Endodermal cell (in vitro differentiated cells): Measurements from ENCODE around the gene RNPS1. TPM values are rescaled to one million over a fixed set of nuclear protein-coding genes. Genes with fewer than 3 reads are reported as not detected.
A peak's percentile ranks its signal among the peaks of the same experiment; 100 is the strongest.

ENCODE experiments used
- DNase-seq: peaks from one replicate; pipeline ENCODE4 v3.0.0-alpha.2; 2017
- H3K27ac ChIP-seq: 2 replicates; pipeline ENCODE4 v1.5.1; 2013; ENCODE audit warnings: mild to moderate bottlenecking, low read depth, low read length, moderate library complexity
- H3K27me3 ChIP-seq: 2 replicates; pipeline ENCODE4 v1.6.1; 2013; ENCODE audit warnings: mild to moderate bottlenecking, low read length, moderate library complexity; ENCODE audit not compliant: insufficient read depth, control insufficient read depth, poor library complexity, severe bottlenecking
- H3K36me3 ChIP-seq: 2 replicates; pipeline ENCODE4 v1.7.0; 2013; ENCODE audit warnings: mild to moderate bottlenecking, low read length, moderate library complexity; ENCODE audit not compliant: control insufficient read depth, insufficient read depth
- H3K4me1 ChIP-seq: one replicate; pipeline ENCODE4 v1.7.0; 2013; ENCODE audit warnings: low read length; ENCODE audit not compliant: control insufficient read depth, insufficient read depth
- H3K4me3 ChIP-seq: 2 replicates; pipeline ENCODE4 v1.5.1; 2013; ENCODE audit warnings: mild to moderate bottlenecking, low read length, moderate library complexity
- H3K9ac ChIP-seq: 2 replicates; pipeline ENCODE4 v1.6.1; 2013; ENCODE audit warnings: mild to moderate bottlenecking, low read length, moderate library complexity; ENCODE audit not compliant: poor library complexity, severe bottlenecking; ENCODE audit errors: extremely low read depth
- H3K9me3 ChIP-seq: 2 replicates; pipeline ENCODE4 v1.6.1; 2013; ENCODE audit warnings: mild to moderate bottlenecking, low read length, moderate library complexity; ENCODE audit not compliant: control insufficient read depth
- H3K27ac Mint-ChIP-seq: 2 replicates; pipeline ENCODE4 v1.8.0; 2020; ENCODE audit warnings: mixed read lengths
- H3K27me3 Mint-ChIP-seq: 2 replicates; pipeline ENCODE4 v1.8.0; 2021; ENCODE audit warnings: mild to moderate bottlenecking, mixed read lengths; ENCODE audit not compliant: insufficient read depth
- H3K36me3 Mint-ChIP-seq: 2 replicates; pipeline ENCODE4 v1.8.0; 2020; ENCODE audit warnings: low read depth, mixed read lengths
- H3K4me1 Mint-ChIP-seq: 2 replicates; pipeline ENCODE4 v1.8.0; 2020; ENCODE audit warnings: mixed read lengths
- H3K4me3 Mint-ChIP-seq: 2 replicates; pipeline ENCODE4 v1.8.0; 2020; ENCODE audit warnings: mild to moderate bottlenecking, moderate library complexity, mixed read lengths
- H3K9me3 Mint-ChIP-seq: 2 replicates; pipeline ENCODE4 v1.8.0; 2020; ENCODE audit warnings: mild to moderate bottlenecking, mixed read lengths
- WGBS, 2 experiments: methylation state at CpG; one replicate each; pipeline versions ENCODE4 v1.1.5 to v1.1.7; 2013; ENCODE audit warnings: missing lambda C conversion rate in 2 of 2, mixed read lengths in 1 of 2; ENCODE audit not compliant: insufficient coverage in 1 of 2, insufficient read length in 1 of 2; 5-methylcytosine and 5-hydroxymethylcytosine counted together
- long read RNA-seq, 4 experiments: library from polyadenylated mRNA in 2 of 4; library from RNA in 1 of 4; library from capped mRNA in 1 of 4; stranded (forward) in 3 of 4; unstranded in 1 of 4; transcript quantifications; one replicate each; pipeline ENCODE4 v2.0.0, GENCODE V29; 2020 to 2021; ENCODE audit warnings: inconsistent platforms in 1 of 4
- polyA plus RNA-seq, 2 experiments: library from polyadenylated mRNA; stranded (reverse); fragments of 50-300 nt; gene quantifications; one replicate each; pipeline ENCODE4 v1.2.3, GENCODE V29; 2013
- total RNA-seq, 2 donors: library from RNA; stranded (reverse); fragmentation: NEBNext Ultra II Directional in 1 of 2; extraction: Animal tissue kit (Norgen Biotek cat#: 25700) in 1 of 2; gene quantifications; 2 replicates in 1 of 2; 3 replicates in 1 of 2; pipeline ENCODE4 v1.2.1, GENCODE V29; 2021
- TF ChIP-seq, protein P1 (sequence below): fragments of 200-600 bp; sonication (generic); conservative IDR thresholded peaks from 2 replicates; pipeline ENCODE4 v1.5.0; 2021; ENCODE audit warnings: antibody characterized with exemption, mild to moderate bottlenecking

The RNPS1 gene
- total RNA-seq = 100 to 1,000 TPM; 273 to 289 TPM
- polyA plus RNA-seq (2013, experiment 1 of 2) = 236 TPM
- polyA plus RNA-seq (2013, experiment 2 of 2) = 216 TPM
- long read RNA-seq, experiment 1, transcript RNPS1-219 (6 exons, 1,685 nt) = minor isoform, 16 of 184 reads
- long read RNA-seq, experiment 1, transcript RNPS1-202 (8 exons, 2,241 nt) = minor isoform, 30 of 184 reads
- long read RNA-seq, experiment 1, transcript RNPS1-220 (7 exons, 2,037 nt) = major isoform, 53 of 184 reads
- long read RNA-seq, experiment 1, transcript RNPS1-203 (8 exons, 2,069 nt) = minor isoform, 14 of 184 reads
- long read RNA-seq, experiment 1, partial matches to known transcripts = 21 of 184 reads
- long read RNA-seq, experiment 1, other reads (novel, unspliced or antisense) = 25 of 184 reads
- long read RNA-seq, experiment 2, transcript RNPS1-220 (7 exons, 2,037 nt) = major isoform, 250 of 597 reads
- long read RNA-seq, experiment 2, transcript RNPS1-203 (8 exons, 2,069 nt) = minor isoform, 79 of 597 reads
- long read RNA-seq, experiment 2, transcript RNPS1-202 (8 exons, 2,241 nt) = minor isoform, 196 of 597 reads
- long read RNA-seq, experiment 2, transcript RNPS1-217 (7 exons, 1,514 nt) = minor isoform, 27 of 597 reads
- long read RNA-seq, experiment 2, partial matches to known transcripts = 5 of 597 reads
- long read RNA-seq, experiment 2, other reads (novel, unspliced or antisense) = 20 of 597 reads
- long read RNA-seq, experiment 3, transcript RNPS1-219 (6 exons, 1,685 nt) = minor isoform, 9 of 803 reads
- long read RNA-seq, experiment 3, transcript RNPS1-220 (7 exons, 2,037 nt) = minor isoform, 301 of 803 reads
- long read RNA-seq, experiment 3, transcript RNPS1-202 (8 exons, 2,241 nt) = major isoform, 337 of 803 reads
- long read RNA-seq, experiment 3, transcript RNPS1-203 (8 exons, 2,069 nt) = minor isoform, 88 of 803 reads
- long read RNA-seq, experiment 3, partial matches to known transcripts = 8 of 803 reads
- long read RNA-seq, experiment 3, other reads (novel, unspliced or antisense) = 44 of 803 reads
- long read RNA-seq, experiment 4, transcript RNPS1-220 (7 exons, 2,037 nt) = minor isoform, 12 of 41 reads
- long read RNA-seq, experiment 4, transcript RNPS1-221 (1 exons, 1,826 nt) = major isoform, 15 of 41 reads
- long read RNA-seq, experiment 4, transcript RNPS1-202 (8 exons, 2,241 nt) = minor isoform, 8 of 41 reads
- long read RNA-seq, experiment 4, partial matches to known transcripts = 2 of 41 reads
- long read RNA-seq, experiment 4, other reads (novel, unspliced or antisense) = 4 of 41 reads

DNA sequence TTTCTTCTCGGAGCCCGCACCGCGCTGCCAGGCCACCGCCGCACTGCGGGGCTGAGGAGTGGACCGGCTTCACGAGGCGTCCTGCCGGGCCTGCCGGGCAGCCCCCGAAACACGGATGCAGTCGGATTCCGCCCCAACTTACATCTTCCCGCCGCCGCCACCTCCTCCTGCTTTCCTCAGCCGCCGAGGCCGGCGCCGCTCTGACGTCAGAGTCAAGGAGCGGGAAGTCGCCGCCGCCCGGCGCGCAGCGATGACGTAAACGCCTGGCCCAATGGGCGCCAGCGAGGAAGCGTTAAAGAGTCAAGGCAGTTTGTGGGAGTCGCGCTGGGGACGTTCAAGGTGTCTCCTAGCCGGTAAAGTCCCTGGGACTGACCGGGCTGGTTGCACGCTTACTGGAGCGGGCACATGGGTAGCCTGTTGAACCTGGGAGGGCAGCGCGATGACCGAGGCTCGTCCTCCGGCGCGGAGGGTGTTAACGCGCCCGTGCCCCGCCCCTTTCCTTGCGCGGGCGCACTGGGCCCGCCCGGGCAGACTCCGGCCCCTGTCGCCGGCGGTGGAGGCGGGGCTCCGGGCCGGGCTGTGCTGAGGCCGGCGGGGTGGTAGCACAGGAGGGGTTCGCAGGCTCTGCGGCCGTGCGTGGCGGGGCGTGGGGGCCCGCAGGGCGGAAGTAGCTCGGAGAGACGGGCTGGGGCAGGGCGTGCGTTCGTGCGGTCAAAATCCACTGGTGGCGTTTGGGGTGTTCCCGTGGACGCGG lies at the start of gene RNPS1:
Gene RNPS1 (minus strand): TSS at position 214 of the 754 bp plus-strand sequence. CDS start 3,483 bp downstream, outside the sequence.
- H3K27ac ChIP-seq = peak within 1 kb of the TSS; percentile 99
- H3K4me3 Mint-ChIP-seq = peak within 1 kb of the TSS; percentile 88
- H3K27me3 ChIP-seq = no peaks in the 10 kb centered on the region
- TF ChIP-seq, protein P1, sequence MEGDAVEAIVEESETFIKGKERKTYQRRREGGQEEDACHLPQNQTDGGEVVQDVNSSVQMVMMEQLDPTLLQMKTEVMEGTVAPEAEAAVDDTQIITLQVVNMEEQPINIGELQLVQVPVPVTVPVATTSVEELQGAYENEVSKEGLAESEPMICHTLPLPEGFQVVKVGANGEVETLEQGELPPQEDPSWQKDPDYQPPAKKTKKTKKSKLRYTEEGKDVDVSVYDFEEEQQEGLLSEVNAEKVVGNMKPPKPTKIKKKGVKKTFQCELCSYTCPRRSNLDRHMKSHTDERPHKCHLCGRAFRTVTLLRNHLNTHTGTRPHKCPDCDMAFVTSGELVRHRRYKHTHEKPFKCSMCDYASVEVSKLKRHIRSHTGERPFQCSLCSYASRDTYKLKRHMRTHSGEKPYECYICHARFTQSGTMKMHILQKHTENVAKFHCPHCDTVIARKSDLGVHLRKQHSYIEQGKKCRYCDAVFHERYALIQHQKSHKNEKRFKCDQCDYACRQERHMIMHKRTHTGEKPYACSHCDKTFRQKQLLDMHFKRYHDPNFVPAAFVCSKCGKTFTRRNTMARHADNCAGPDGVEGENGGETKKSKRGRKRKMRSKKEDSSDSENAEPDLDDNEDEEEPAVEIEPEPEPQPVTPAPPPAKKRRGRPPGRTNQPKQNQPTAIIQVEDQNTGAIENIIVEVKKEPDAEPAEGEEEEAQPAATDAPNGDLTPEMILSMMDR = no peak
- DNase-seq = peak; percentile 98
- 1% methylated on average over 27 to 88 of the region's 88 CpGs for WGBS, 2 experiments
- peaks cover 24% of the 10 kb centered on the region for H3K4me1 Mint-ChIP-seq
- H3K27me3 Mint-ChIP-seq = no peaks in the 10 kb centered on the region
- peak within 1 kb of the TSS; percentile 93 for H3K9ac ChIP-seq
- H3K27ac Mint-ChIP-seq = peak within 1 kb of the TSS; percentile 99
- H3K9me3 Mint-ChIP-seq = no peaks in the 10 kb centered on the region
- peaks cover 5% of the 10 kb centered on the region for H3K4me1 ChIP-seq
- no peaks in the 10 kb centered on the region for H3K9me3 ChIP-seq
- H3K4me3 ChIP-seq = peak within 1 kb of the TSS; percentile 93
- H3K36me3 Mint-ChIP-seq = peaks cover 35% of the 10 kb centered on the region
- peaks cover 22% of the 10 kb centered on the region for H3K36me3 ChIP-seq

DNA sequence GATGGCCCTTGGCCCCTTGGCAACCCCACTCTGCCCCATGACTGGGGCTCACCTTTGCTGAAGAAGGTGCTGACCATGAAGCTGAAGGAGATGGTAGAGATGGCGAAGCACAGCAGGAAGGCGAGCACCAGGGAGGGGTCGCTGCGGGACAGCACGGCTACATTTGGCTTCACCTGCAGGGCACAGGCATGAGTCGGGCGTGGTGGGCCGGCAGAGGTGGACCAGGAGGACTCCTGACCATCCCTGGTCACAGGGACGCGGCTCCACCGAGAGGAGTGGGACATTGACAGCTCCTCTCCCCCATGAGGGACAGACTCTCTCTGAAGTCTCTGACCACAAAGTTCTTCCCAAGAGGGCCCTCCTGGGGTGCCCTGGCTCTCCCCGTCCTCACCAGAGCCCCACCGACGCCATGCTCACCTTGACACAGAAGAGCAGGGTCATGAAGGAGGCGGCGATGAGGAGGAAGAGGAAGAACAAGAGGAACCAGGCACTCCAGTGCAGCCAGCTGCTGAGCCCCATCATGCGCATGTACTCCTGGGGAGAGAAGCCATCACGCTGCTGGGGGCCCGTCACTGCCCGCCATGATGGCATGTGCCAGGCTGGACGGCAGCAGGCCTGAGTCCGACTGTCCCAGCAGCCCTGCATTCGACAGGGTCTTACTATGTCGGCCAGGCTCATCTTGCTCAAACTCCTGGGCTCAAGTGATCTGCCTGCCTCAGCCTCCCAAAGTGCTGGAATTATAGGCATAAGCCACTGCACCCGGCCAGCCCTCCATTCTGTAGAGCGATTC lies 49.5 kb upstream of the RNPS1 start:
- peaks cover 2% of the 10 kb centered on the region for H3K27me3 Mint-ChIP-seq

More for the DNA sequence above, 49.5 kb upstream of the RNPS1 start:
- H3K27me3 ChIP-seq = no peaks in the 10 kb centered on the region
- no peak overlapping the region for H3K27ac Mint-ChIP-seq
- H3K4me1 ChIP-seq = no peaks in the 10 kb centered on the region
- H3K9me3 ChIP-seq = no peaks in the 10 kb centered on the region
- no peaks in the 10 kb centered on the region for H3K9me3 Mint-ChIP-seq
- H3K4me3 ChIP-seq = no peak overlapping the region
- no peaks in the 10 kb centered on the region for H3K36me3 ChIP-seq
- no peak overlapping the region for H3K4me3 Mint-ChIP-seq
- 90 to 95% methylated on average over 18 to 26 of the region's 26 CpGs for WGBS, 2 experiments
- H3K4me1 Mint-ChIP-seq = no peaks in the 10 kb centered on the region
- TF ChIP-seq, protein P1 = no peak
- no peaks in the 10 kb centered on the region for H3K36me3 Mint-ChIP-seq
- no peak overlapping the region for H3K27ac ChIP-seq
- H3K9ac ChIP-seq = no peak overlapping the region
- no peak for DNase-seq
